Hippocampal formation (tissue), 2 donors: ENCODE data around the gene SMURF1.

Experiments used
- DNase-seq, 2 donors: peaks; one replicate each; lab custom pipeline; 2025; lab: John Stamatoyannopoulos, UW

SMURF1 gene

DNA sequence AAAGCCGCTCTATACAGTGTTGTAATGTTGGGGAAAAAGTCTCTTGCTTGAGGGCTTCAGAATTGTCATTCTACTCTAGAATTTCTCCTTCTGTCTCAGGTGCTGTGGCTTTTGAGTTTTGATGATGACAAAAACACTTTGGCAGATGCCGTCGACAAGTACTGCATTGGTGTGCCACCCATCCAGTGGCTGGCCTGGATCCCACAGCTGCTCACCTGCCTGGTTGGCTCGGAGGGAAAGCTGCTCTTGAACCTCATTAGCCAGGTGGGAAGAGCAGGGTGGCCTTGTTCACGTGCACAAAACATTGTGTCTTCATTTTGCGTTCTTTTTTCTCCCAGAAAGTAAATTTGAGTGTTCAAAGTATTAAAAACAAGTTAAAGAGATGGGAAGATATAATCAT, 153.6 kb downstream of the SMURF1 start:
- DNase-seq = no peak

DNA sequence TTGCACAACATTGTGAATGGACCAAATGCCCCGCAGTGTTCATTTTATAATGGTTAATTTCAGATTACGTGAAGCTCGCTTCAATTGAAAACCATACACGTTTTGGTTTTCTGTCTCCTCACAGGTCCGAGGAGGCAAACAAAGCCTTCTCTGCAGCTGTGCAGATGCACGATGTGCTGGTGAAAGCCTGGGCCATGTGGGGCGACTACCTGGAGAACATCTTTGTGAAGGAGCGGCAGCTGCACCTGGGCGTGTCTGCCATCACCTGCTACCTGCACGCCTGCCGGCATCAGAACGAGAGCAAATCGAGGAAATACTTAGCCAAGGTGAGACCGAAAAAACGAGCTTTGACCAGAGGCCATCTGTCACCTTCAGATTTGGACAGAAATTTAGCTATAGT, 155.3 kb downstream of the SMURF1 start:
- no peak for DNase-seq

DNA sequence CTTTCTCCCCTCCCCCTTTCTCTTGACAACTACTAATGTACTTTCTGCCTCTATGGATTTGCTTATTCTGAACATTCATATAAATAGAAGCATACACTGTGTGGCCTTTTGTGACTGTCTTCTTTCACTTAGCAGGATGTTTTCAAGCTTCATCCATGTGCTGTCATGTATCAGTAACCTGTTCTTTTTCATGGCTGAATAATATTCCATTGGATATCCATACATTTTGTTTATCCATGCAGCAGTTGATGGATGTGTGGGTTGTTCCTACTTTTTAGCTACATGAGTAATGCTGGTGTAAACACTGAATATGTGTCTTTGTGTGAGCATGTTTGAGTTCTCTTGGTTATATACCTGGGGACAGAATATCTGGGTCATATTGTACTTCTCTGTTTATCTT, 158.0 kb downstream of the SMURF1 start:
- DNase-seq = no peak

DNA sequence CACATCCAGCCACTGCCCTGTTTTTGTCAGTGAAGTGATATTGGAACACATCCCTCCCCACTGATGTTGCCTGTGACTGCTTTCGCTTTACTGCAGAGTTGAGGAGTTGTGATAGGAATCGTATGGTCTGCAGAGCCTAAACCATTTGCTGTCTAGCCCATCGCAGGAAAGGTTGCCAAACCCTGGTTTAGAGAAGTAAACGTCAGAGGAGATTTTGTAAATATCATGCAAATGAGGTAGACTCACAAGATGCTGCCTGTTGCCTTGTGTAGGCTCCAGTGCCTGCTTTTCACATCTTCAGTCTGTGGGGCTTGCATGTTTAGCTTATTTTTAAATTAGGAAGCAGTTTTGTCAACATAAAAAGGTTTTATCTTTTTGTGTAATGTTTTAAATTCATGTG, 158.5 kb downstream of the SMURF1 start:
- DNase-seq = no peak

DNA sequence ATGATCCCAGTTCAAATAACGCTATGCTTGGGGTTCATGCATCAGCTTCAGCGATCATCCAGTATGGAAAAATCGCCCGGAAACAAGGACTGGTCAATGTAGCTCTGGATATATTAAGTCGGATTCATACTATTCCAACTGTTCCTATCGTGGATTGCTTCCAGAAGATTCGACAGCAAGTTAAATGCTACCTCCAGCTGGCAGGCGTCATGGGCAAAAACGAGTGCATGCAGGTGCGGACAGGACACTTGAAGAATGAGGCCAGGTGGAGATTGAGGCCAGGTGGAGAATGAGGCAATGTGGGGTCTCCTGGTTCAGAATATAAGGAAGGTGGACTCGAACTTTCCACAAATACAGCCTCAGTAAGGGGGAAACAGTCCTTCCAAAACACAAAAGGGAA, 159.8 kb downstream of the SMURF1 start:
- DNase-seq = no peak

DNA sequence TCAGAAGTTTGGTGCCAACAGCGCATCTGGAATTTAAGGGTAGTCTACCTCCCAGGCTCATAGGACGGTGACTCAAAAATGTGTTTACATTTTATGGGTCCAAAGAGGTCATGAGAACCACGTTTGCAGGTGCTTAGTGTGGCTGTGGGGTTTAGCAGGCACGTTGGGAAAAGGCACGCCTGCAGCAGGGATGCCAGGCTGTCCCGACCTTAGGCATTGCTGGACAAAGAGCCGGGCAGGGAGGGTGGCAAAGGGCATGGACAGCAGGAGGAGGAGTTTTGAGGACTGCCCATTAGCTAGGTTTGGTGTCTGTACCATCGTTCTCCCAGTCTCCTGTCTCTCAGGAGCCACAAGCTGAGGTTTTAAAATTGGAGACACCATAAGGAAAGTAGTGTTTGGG, 161.2 kb downstream of the SMURF1 start:
- DNase-seq = no peak

DNA sequence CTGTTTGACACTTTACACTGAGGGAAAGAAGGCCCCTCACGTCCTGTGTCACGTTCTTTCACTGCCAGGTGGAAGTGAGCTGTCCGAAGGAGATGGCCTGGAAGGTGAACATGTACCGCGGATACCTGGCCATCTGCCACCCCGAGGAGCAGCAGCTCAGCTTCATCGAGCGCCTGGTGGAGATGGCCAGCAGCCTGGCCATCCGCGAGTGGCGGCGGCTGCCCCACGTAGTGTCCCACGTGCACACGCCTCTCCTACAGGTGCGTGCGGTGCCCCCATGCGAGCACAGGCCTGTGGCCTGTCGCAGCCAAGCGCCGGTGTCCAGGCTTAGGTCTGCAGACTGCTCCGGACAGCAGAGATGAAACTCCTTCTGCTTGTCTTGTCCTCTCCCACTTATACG, 162.2 kb downstream of the SMURF1 start:
- no peak for DNase-seq

DNA sequence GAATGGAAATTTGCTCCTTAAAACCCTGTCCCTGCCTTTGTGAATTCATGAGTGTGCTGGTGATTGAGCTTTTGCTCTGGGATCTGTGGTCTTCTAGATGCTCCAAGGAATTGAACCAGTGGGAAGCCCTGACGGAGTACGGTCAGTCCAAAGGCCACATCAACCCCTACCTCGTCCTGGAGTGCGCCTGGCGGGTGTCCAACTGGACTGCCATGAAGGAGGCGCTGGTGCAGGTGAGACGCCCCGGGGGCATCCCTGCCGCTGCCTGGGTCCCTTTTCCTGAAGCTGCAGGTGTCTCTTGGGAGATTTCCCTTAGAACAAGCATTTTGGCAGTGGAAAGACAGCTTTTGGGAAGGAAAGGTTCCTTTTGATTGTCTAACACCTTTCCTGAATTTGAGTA, 165.2 kb downstream of the SMURF1 start:
- DNase-seq = no peak
